ENCODE data around the gene EFNA5. TPM values are rescaled to one million over a fixed set of nuclear protein-coding genes. Genes with fewer than 3 reads are reported as not detected.

EFNA5 gene
- polyA plus RNA-seq, 1 donor from 2014 or later = 4.2 TPM

GRCh38 chr5:107361945-107362344, 308.8 kb downstream of the EFNA5 start:
- no peak overlapping the region for H3K4me2 ChIP-seq (ENCODE audit: low read length)
- H3K4me3 ChIP-seq (ENCODE audit: low read length) = no peak overlapping the region
- H3K9me2 ChIP-seq (ENCODE audit: insufficient read depth, low read length) = no peaks in the 10 kb centered on the region
- H3K79me2 ChIP-seq (replicated peaks; ENCODE audit: insufficient read depth, low read length) = no peaks in the 10 kb centered on the region
- no peaks in the 10 kb centered on the region for H4K20me1 ChIP-seq (ENCODE audit: insufficient read depth)
- H2AFZ ChIP-seq (ENCODE audit: low read depth, low read length) = no peak overlapping the region
- no peaks in the 10 kb centered on the region for H3K36me3 ChIP-seq (ENCODE audit: insufficient read depth, low read length)
- no peak for TF ChIP-seq MXI1 (conservative IDR thresholded peaks at IDR 0.05; ENCODE audit: poor library complexity, severe bottlenecking)
- no peak for TF ChIP-seq TAF1 (IDR thresholded peaks at IDR 0.05; ENCODE audit: low read depth)
- TF ChIP-seq RAD21 (conservative IDR thresholded peaks at IDR 0.05) = no peak
- TF ChIP-seq EP300 (conservative IDR thresholded peaks at IDR 0.05; ENCODE audit: poor library complexity, severe bottlenecking) = no peak
- TF ChIP-seq, protein P1, sequence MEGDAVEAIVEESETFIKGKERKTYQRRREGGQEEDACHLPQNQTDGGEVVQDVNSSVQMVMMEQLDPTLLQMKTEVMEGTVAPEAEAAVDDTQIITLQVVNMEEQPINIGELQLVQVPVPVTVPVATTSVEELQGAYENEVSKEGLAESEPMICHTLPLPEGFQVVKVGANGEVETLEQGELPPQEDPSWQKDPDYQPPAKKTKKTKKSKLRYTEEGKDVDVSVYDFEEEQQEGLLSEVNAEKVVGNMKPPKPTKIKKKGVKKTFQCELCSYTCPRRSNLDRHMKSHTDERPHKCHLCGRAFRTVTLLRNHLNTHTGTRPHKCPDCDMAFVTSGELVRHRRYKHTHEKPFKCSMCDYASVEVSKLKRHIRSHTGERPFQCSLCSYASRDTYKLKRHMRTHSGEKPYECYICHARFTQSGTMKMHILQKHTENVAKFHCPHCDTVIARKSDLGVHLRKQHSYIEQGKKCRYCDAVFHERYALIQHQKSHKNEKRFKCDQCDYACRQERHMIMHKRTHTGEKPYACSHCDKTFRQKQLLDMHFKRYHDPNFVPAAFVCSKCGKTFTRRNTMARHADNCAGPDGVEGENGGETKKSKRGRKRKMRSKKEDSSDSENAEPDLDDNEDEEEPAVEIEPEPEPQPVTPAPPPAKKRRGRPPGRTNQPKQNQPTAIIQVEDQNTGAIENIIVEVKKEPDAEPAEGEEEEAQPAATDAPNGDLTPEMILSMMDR (IDR thresholded peaks at IDR 0.05; ENCODE audit: poor library complexity, severe bottlenecking) = no peak
- TF ChIP-seq REST (IDR thresholded peaks at IDR 0.05; ENCODE audit: borderline replicate concordance) = no peak
- no peak for TF ChIP-seq EZH2 (IDR thresholded peaks at IDR 0.05; ENCODE audit: borderline replicate concordance, insufficient read depth, low read length, poor library complexity, severe bottlenecking)
- TF ChIP-seq POLR2AphosphoS5 (IDR thresholded peaks at IDR 0.05) = no peak
- TF ChIP-seq SMC3 (conservative IDR thresholded peaks at IDR 0.05; ENCODE audit: poor library complexity) = no peak
- H3K9ac ChIP-seq (ENCODE audit: low read length) = no peak overlapping the region
- H3F3A ChIP-seq (ENCODE audit: insufficient read depth, low read length, poor library complexity, severe bottlenecking) = no peaks in the 10 kb centered on the region
- no peak overlapping the region for H3K27ac ChIP-seq (ENCODE audit: low read length)
- H3K9me3 ChIP-seq (ENCODE audit: low read length) = no peaks in the 10 kb centered on the region
- no peaks in the 10 kb centered on the region for H3K27me3 ChIP-seq (ENCODE audit: insufficient read depth, low read depth, low read length)

GRCh38 chr5:107359916-107360234, 310.9 kb downstream of the EFNA5 start:
- no peak for TF ChIP-seq SMC3 (conservative IDR thresholded peaks at IDR 0.05; ENCODE audit: poor library complexity)
- TF ChIP-seq POLR2AphosphoS5 (IDR thresholded peaks at IDR 0.05) = no peak
- no peak for TF ChIP-seq RAD21 (conservative IDR thresholded peaks at IDR 0.05)
- no peak for TF ChIP-seq EP300 (conservative IDR thresholded peaks at IDR 0.05; ENCODE audit: poor library complexity, severe bottlenecking)
- TF ChIP-seq, protein P1 (IDR thresholded peaks at IDR 0.05; ENCODE audit: poor library complexity, severe bottlenecking) = no peak
- no peak for TF ChIP-seq EZH2 (IDR thresholded peaks at IDR 0.05; ENCODE audit: borderline replicate concordance, insufficient read depth, low read length, poor library complexity, severe bottlenecking)
- no peak for TF ChIP-seq REST (IDR thresholded peaks at IDR 0.05; ENCODE audit: borderline replicate concordance)
- TF ChIP-seq TAF1 (IDR thresholded peaks at IDR 0.05; ENCODE audit: low read depth) = no peak
- TF ChIP-seq MXI1 (conservative IDR thresholded peaks at IDR 0.05; ENCODE audit: poor library complexity, severe bottlenecking) = no peak
- H2AFZ ChIP-seq (ENCODE audit: low read depth, low read length) = no peak overlapping the region
- H3K4me3 ChIP-seq (ENCODE audit: low read length) = no peak overlapping the region
- no peak overlapping the region for H3K27ac ChIP-seq (ENCODE audit: low read length)
- no peak overlapping the region for H3K9ac ChIP-seq (ENCODE audit: low read length)
- no peaks in the 10 kb centered on the region for H4K20me1 ChIP-seq (ENCODE audit: insufficient read depth)
- no peaks in the 10 kb centered on the region for H3F3A ChIP-seq (ENCODE audit: insufficient read depth, low read length, poor library complexity, severe bottlenecking)
- H3K27me3 ChIP-seq (ENCODE audit: insufficient read depth, low read depth, low read length) = no peaks in the 10 kb centered on the region
- no peaks in the 10 kb centered on the region for H3K36me3 ChIP-seq (ENCODE audit: insufficient read depth, low read length)
- H3K4me2 ChIP-seq (ENCODE audit: low read length) = no peak overlapping the region
- no peaks in the 10 kb centered on the region for H3K79me2 ChIP-seq (replicated peaks; ENCODE audit: insufficient read depth, low read length)
- H3K9me2 ChIP-seq (ENCODE audit: insufficient read depth, low read length) = no peaks in the 10 kb centered on the region
- H3K9me3 ChIP-seq (ENCODE audit: low read length) = no peaks in the 10 kb centered on the region

All from neural cell (in vitro differentiated cells).